ENCODE measurements around the gene RIIAD1. TPM values are rescaled to one million over a fixed set of nuclear protein-coding genes. Genes with fewer than 3 reads are reported as not detected.
A peak's percentile ranks its signal among the peaks of the same experiment; 100 is the strongest.

Gene RIIAD1
- total RNA-seq, 1 donor from 2014 or later = not detected

- Mint-ChIP-seq H3K4me3 (ENCODE audit: unreplicated experiment) (no peak overlapping the region), H3K27me3 (ENCODE audit: low read depth) (peaks cover 36% of the 10 kb centered on the region), H3K27ac (ENCODE audit: unreplicated experiment) (no peak overlapping the region), H3K9me3 (ENCODE audit: low read depth) (no peaks in the 10 kb centered on the region), H3K4me1 (ENCODE audit: low read depth) (peaks cover 38% of the 10 kb centered on the region), H3K36me3 (ENCODE audit: low read depth) (peaks cover 4% of the 10 kb centered on the region)
- TF ChIP-seq CTCF (IDR thresholded peaks at IDR 0.05) = no peak
- DNase-seq (ENCODE audit: low spot score) = no peak
Measured at GRCh38 chr1:151718666-151719065, 2.7 kb upstream of the RIIAD1 start.

- H3K27ac Mint-ChIP-seq (ENCODE audit: unreplicated experiment) = peak overlapping the region; percentile 45
- no peak overlapping the region for H3K4me3 Mint-ChIP-seq (ENCODE audit: unreplicated experiment)
- H3K4me1 Mint-ChIP-seq (ENCODE audit: low read depth) = peaks cover 38% of the 10 kb centered on the region
- no peaks in the 10 kb centered on the region for H3K9me3 Mint-ChIP-seq (ENCODE audit: low read depth)
- peaks cover 35% of the 10 kb centered on the region for H3K27me3 Mint-ChIP-seq (ENCODE audit: low read depth)
- peaks cover 4% of the 10 kb centered on the region for H3K36me3 Mint-ChIP-seq (ENCODE audit: low read depth)
- no peak for TF ChIP-seq CTCF (IDR thresholded peaks at IDR 0.05)
- DNase-seq (ENCODE audit: low spot score) = no peak
Measured at GRCh38 chr1:151720125-151720524, 1.2 kb upstream of the RIIAD1 start.

GRCh38 chr1:151720554-151720953, 768 bp upstream of the RIIAD1 start:
- TF ChIP-seq CTCF (IDR thresholded peaks at IDR 0.05) = no peak
- no peaks in the 10 kb centered on the region for H3K9me3 Mint-ChIP-seq (ENCODE audit: low read depth)

GRCh38 chr1:151721788-151722510, 627 bp downstream of the RIIAD1 start:
- no peak for DNase-seq (ENCODE audit: low spot score)
- H3K27ac Mint-ChIP-seq (ENCODE audit: unreplicated experiment) = no peak overlapping the region
- no peaks in the 10 kb centered on the region for H3K9me3 Mint-ChIP-seq (ENCODE audit: low read depth)
- peaks cover 5% of the 10 kb centered on the region for H3K36me3 Mint-ChIP-seq (ENCODE audit: low read depth)
- TF ChIP-seq CTCF (IDR thresholded peaks at IDR 0.05) = no peak
- H3K4me1 Mint-ChIP-seq (ENCODE audit: low read depth) = peaks cover 35% of the 10 kb centered on the region
- peak overlapping the region; percentile 73 for H3K4me3 Mint-ChIP-seq (ENCODE audit: unreplicated experiment)
- H3K27me3 Mint-ChIP-seq (ENCODE audit: low read depth) = peaks cover 24% of the 10 kb centered on the region

More at GRCh38 chr1:151720554-151720953, 768 bp upstream of the RIIAD1 start:
- Mint-ChIP-seq H3K4me3 (ENCODE audit: unreplicated experiment) (peak overlapping the region; percentile 44), H3K27me3 (ENCODE audit: low read depth) (peaks cover 30% of the 10 kb centered on the region), H3K36me3 (ENCODE audit: low read depth) (peaks cover 2% of the 10 kb centered on the region), H3K4me1 (ENCODE audit: low read depth) (peaks cover 38% of the 10 kb centered on the region), H3K27ac (ENCODE audit: unreplicated experiment) (peak overlapping the region; percentile 74)
- no peak for DNase-seq (ENCODE audit: low spot score)

- peaks cover 12% of the 10 kb centered on the region for H3K27me3 Mint-ChIP-seq (ENCODE audit: low read depth)
- no peaks in the 10 kb centered on the region for H3K9me3 Mint-ChIP-seq (ENCODE audit: low read depth)
- no peak for DNase-seq (ENCODE audit: low spot score)
- peaks cover 28% of the 10 kb centered on the region for H3K4me1 Mint-ChIP-seq (ENCODE audit: low read depth)
- H3K27ac Mint-ChIP-seq (ENCODE audit: unreplicated experiment) = no peak overlapping the region
- H3K36me3 Mint-ChIP-seq (ENCODE audit: low read depth) = peaks cover 3% of the 10 kb centered on the region
- H3K4me3 Mint-ChIP-seq (ENCODE audit: unreplicated experiment) = no peak overlapping the region
- no peak for TF ChIP-seq CTCF (IDR thresholded peaks at IDR 0.05)
Measured at GRCh38 chr1:151723726-151724370, 2.5 kb downstream of the RIIAD1 start.

All from chondrocyte (in vitro differentiated cells).